IMR-90 (cell line): ENCODE measurements around the gene HLA-DQB1. TPM values are rescaled to one million over a fixed set of nuclear protein-coding genes. Genes with fewer than 3 reads are reported as not detected.

Source experiments
- ATAC-seq: fragments of 200-7000 bp; cut with Tn5 transposase; 2 replicates; pipeline ENCODE4 v1.9.1; 2020; ENCODE audit warnings: low read depth, mild to moderate bottlenecking, moderate library complexity
- BruUV-seq: library from RNA; stranded (reverse); fragments of 400-500 nt; replicated peaks from 2 replicates; lab custom pipeline; 2021; lab: Mats Ljungman, UMichigan
- CTCF ChIA-PET: fragments of 300-600 bp; formaldehyde crosslinking; extraction: SDS; loops from one replicate; lab custom pipeline; 2021; ENCODE audit warnings: antibody characterized with exemption; lab: Yijun Ruan, JAX
- POLR2A ChIA-PET: fragments of 300-600 bp; sonication (Branson Sonifier 250); formaldehyde crosslinking; loops from one replicate; lab custom pipeline; 2022; ENCODE audit warnings: antibody characterized with exemption; ENCODE audit not compliant: unreplicated experiment; lab: Charles Lee
- DNase-seq: peaks from one replicate; pipeline ENCODE4 v3.0.0; 2013
- H2AFZ ChIP-seq: replicated peaks from 2 replicates; pipeline ENCODE3; 2013; ENCODE audit warnings: low read length, mild to moderate bottlenecking; ENCODE audit not compliant: poor library complexity
- H2AK5ac ChIP-seq: 2 replicates; pipeline ENCODE4 v1.6.1; 2013; ENCODE audit warnings: low read depth, low read length, inconsistent platforms
- H2AK9ac ChIP-seq: replicated peaks from 2 replicates; pipeline ENCODE3; 2013; ENCODE audit warnings: mild to moderate bottlenecking, low read depth, low read length, moderate library complexity; ENCODE audit not compliant: poor library complexity
- H2BK120ac ChIP-seq: 2 replicates; pipeline ENCODE4 v1.6.1; 2013; ENCODE audit warnings: low read depth, low read length, inconsistent platforms
- H2BK15ac ChIP-seq: 3 replicates; pipeline ENCODE4 v1.6.1; 2013; ENCODE audit warnings: low read depth, low read length, inconsistent platforms
- H2BK20ac ChIP-seq: 2 replicates; pipeline ENCODE4 v1.6.1; 2013; ENCODE audit warnings: low read depth, mild to moderate bottlenecking, inconsistent platforms, low read length, moderate library complexity
- H2BK5ac ChIP-seq: 2 replicates; pipeline ENCODE4 v1.6.1; 2013; ENCODE audit warnings: mild to moderate bottlenecking, low read depth, low read length, inconsistent platforms; ENCODE audit not compliant: poor library complexity, severe bottlenecking
- H3K14ac ChIP-seq: replicated peaks from 2 replicates; pipeline ENCODE4 v1.6.1; 2013; ENCODE audit warnings: low read depth, low read length, inconsistent platforms
- H3K18ac ChIP-seq: 2 replicates; pipeline ENCODE4 v1.6.1; 2013; ENCODE audit warnings: low read depth, low read length, control low read depth
- H3K23ac ChIP-seq: 2 replicates; pipeline ENCODE4 v1.6.1; 2013; ENCODE audit warnings: low read depth, low read length, inconsistent platforms
- H3K27ac ChIP-seq: 2 replicates; pipeline ENCODE4 v1.5.1; 2013; ENCODE audit warnings: mild to moderate bottlenecking, control low read depth, low read length; ENCODE audit not compliant: insufficient read depth
- H3K27me3 ChIP-seq: 2 replicates; pipeline ENCODE4 v1.6.1; 2013; ENCODE audit warnings: low read length; ENCODE audit not compliant: control insufficient read depth, insufficient read depth
- H3K36me3 ChIP-seq: 2 replicates; pipeline ENCODE4 v1.6.1; 2013; ENCODE audit warnings: low read length, mixed read lengths; ENCODE audit not compliant: control insufficient read depth, insufficient read depth
- H3K4ac ChIP-seq: 2 replicates; pipeline ENCODE4 v1.6.1; 2013; ENCODE audit warnings: low read depth, low read length, inconsistent platforms
- H3K4me1 ChIP-seq: 2 replicates; pipeline ENCODE4 v1.6.1; 2013; ENCODE audit warnings: low read length, mixed read lengths; ENCODE audit not compliant: control insufficient read depth, insufficient read depth
- H3K4me2 ChIP-seq: 2 replicates; pipeline ENCODE4 v1.6.1; 2013; ENCODE audit warnings: low read depth, mild to moderate bottlenecking, control low read depth, low read length, moderate library complexity
- H3K4me3 ChIP-seq: 2 replicates; pipeline ENCODE4 v1.5.1; 2013; ENCODE audit warnings: low read depth, mild to moderate bottlenecking, control low read depth, low read length, moderate library complexity; ENCODE audit not compliant: insufficient read depth
- H3K56ac ChIP-seq: 2 replicates; pipeline ENCODE4 v1.6.1; 2013; ENCODE audit warnings: low read length, inconsistent platforms; ENCODE audit not compliant: insufficient read depth; ENCODE audit errors: extremely low read depth
- H3K79me1 ChIP-seq, 2 experiments: 2 replicates each; pipeline ENCODE4 v1.6.1; 2013; ENCODE audit warnings: low read length in 2 of 2, inconsistent platforms in 1 of 2, low read depth in 1 of 2
- H3K9ac ChIP-seq: 2 replicates; pipeline ENCODE4 v1.6.1; 2013; ENCODE audit warnings: low read depth, low read length, control low read depth
- H3K9me1 ChIP-seq: 2 replicates; pipeline ENCODE4 v1.6.1; 2013; ENCODE audit warnings: low read length, inconsistent platforms; ENCODE audit not compliant: insufficient read depth
- H3K9me3 ChIP-seq: 2 replicates; pipeline ENCODE4 v1.6.1; 2013; ENCODE audit warnings: low read length; ENCODE audit not compliant: control insufficient read depth, insufficient read depth
- H4K20me1 ChIP-seq: 2 replicates; pipeline ENCODE4 v1.6.1; 2013; ENCODE audit warnings: low read length, inconsistent platforms; ENCODE audit not compliant: insufficient read depth
- H4K5ac ChIP-seq: 2 replicates; pipeline ENCODE4 v1.6.1; 2013; ENCODE audit warnings: mild to moderate bottlenecking, low read depth, low read length, control low read depth
- H4K8ac ChIP-seq, 2 experiments: 2 replicates each; pipeline ENCODE4 v1.6.1; 2013; ENCODE audit warnings: low read depth in 2 of 2, low read length in 2 of 2, control low read depth in 1 of 2, inconsistent platforms in 1 of 2
- H4K91ac ChIP-seq: 2 replicates; pipeline ENCODE4 v1.6.1; 2013; ENCODE audit warnings: low read depth, low read length, inconsistent platforms; ENCODE audit not compliant: insufficient read depth
- CEBPB ChIP-seq: IDR thresholded peaks from 2 replicates; pipeline ENCODE4 v1.6.1; 2012; ENCODE audit warnings: low read depth, low read length, improper control_type of control experiment
- WGBS, 2 experiments: methylation state at CpG; one replicate each; pipeline versions ENCODE4 v1.1.5 to v1.1.7; 2013; ENCODE audit warnings: missing lambda C conversion rate in 2 of 2; ENCODE audit not compliant: insufficient read length in 1 of 2; ENCODE audit errors: extremely low coverage in 2 of 2; 5-methylcytosine and 5-hydroxymethylcytosine counted together
- dilution Hi-C: fragments of 300-500 bp; cut with HindIII; formaldehyde crosslinking; loops from one replicate; pipeline ENCODE4 v1.14.3; 2018; ENCODE audit warnings: low sequenced_read_pairs; ENCODE audit not compliant: unreplicated experiment
- in situ Hi-C: fragments of 300-500 bp; cut with MboI; formaldehyde crosslinking; loops from 3 replicates; pipeline ENCODE4 v1.14.3; 2019; ENCODE audit warnings: low sequenced_read_pairs, inconsistent platforms, mixed read lengths
- intact Hi-C: fragments of 100-400 bp; cut with micrococcal nuclease; formaldehyde crosslinking; loops from 2 replicates; pipeline ENCODE4 v1.10.0; 2022
- polyA plus RNA-seq, 3 experiments: library from polyadenylated mRNA; depleted of rRNA; stranded (reverse); fragments of >200 nt; gene quantifications; 2 replicates each; pipeline ENCODE4 v1.2.3, GENCODE V29; 2012; ENCODE audit warnings: low replicate concordance in 1 of 3
- total RNA-seq: library from RNA; depleted of rRNA; stranded (reverse); fragments of >200 nt; gene quantifications from 2 replicates; pipeline ENCODE4 v1.2.3, GENCODE V29; 2012

HLA-DQB1 gene
- total and polyA plus RNA-seq, 2 of the 4 experiments (the other 2 are of a cell fraction): not detected

DNA sequence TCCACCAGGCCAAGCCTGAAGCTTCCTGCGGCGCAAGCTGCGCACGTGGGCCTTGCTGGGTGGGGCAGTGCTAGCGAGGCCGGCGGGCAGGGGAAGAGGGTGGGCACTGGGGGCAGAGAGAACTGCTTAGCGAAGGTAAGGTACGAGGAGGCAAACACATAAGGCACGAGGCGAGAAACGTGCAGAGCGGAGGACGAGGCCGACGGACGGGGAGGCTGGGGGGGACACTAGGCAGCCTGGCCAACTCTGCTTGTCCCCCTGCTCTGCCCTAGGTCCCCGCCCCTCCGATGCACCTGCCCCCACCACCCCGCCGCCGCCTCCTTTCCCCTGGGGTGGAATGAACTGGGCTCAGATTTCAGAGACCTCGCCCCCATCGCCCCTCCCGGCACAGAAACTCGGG is 2.1 kb downstream of the HLA-DQB1 start:
- Histone ChIP-seq H3K27me3 (no peaks in the 10 kb centered on the region), H4K20me1 (no peaks in the 10 kb centered on the region), H3K9me1 (no peaks in the 10 kb centered on the region), H2BK120ac (no peak overlapping the region), H3K56ac (no peak overlapping the region), H2AK5ac (no peak overlapping the region), H3K14ac (no peak overlapping the region), H2AK9ac (no peak overlapping the region), H2BK20ac (no peak overlapping the region), H4K91ac (no peak overlapping the region), H3K4ac (no peak overlapping the region), H3K4me3 (no peak overlapping the region), H4K8ac (no peak overlapping the region), H3K4me1 (no peaks in the 10 kb centered on the region), H2AFZ (no peak overlapping the region), H3K4me2 (no peak overlapping the region), H3K79me1 (no peaks in the 10 kb centered on the region), H3K23ac (no peak overlapping the region), H3K27ac (no peak overlapping the region), H4K5ac (no peak overlapping the region), H3K18ac (no peak overlapping the region), H3K9ac (no peak overlapping the region), H2BK5ac (no peak overlapping the region), H3K9me3 (no peaks in the 10 kb centered on the region), H3K36me3 (no peaks in the 10 kb centered on the region), H2BK15ac (no peak overlapping the region)
- POLR2A ChIA-PET: no interaction called here
- no TSS peak for BruUV-seq
- CTCF ChIA-PET: no interaction called here
- no peak for TF ChIP-seq CEBPB
- dilution Hi-C loops (no loop called here), intact Hi-C loops (loop anchor here (10.0 kb wide), 1 partner anchor 200 kb away; no protein-coding TSS in a partner anchor), in situ Hi-C loops (loop anchor here (5.0 kb wide), 1 partner anchor 98 kb away; the partner anchor contains the start of gene HLA-DQB2)
- WGBS, 2 experiments: no CpG with 5 or more reads among the region's 26 CpGs
- no peak for ATAC-seq
- DNase-seq: no peak
